Mammary microvascular endothelial cell (primary cell): ENCODE measurements around the gene DNASE1L3. TPM values are rescaled to one million over a fixed set of nuclear protein-coding genes. Genes with fewer than 3 reads are reported as not detected.

ENCODE experiments used
- total RNA-seq: library from RNA; depleted of rRNA; stranded (reverse); fragments of >200 nt; gene quantifications from 2 replicates; pipeline ENCODE4 v1.2.3, GENCODE V29; 2015

DNASE1L3 gene
- total RNA-seq, result 1.3 and 1.5 TPM in 2 replicates

GRCh38 chr3:58210761-58211460 lies at the start of gene DNASE1L3:
Gene DNASE1L3, minus strand, starts transcription at chr3:58210972. Its CDS starts 66 bp downstream, at chr3:58210906.

GRCh38 chr3:58237238-58237940 lies 26.6 kb upstream of the DNASE1L3 start, which contains the start of gene ABHD6:
Gene ABHD6, plus strand, starts transcription at chr3:58237792. Its CDS starts 18,795 bp downstream, at chr3:58256587.

Other genes with a start within 250 kb of the DNASE1L3 start
- 440 and 497 TPM in 2 replicates for gene FLNB, start 202.6 kb downstream of the DNASE1L3 start, total RNA-seq
- 8.7 and 9.8 TPM in 2 replicates for gene ABHD6, start 26.8 kb upstream of the DNASE1L3 start, total RNA-seq
- 12.3 and 16.4 TPM in 2 replicates for gene RPP14, start 95.3 kb upstream of the DNASE1L3 start, total RNA-seq
- gene HTD2, start 95.5 kb upstream of the DNASE1L3 start, total RNA-seq, result 3.3 and 6.2 TPM in 2 replicates
- 13.5 and 14.6 TPM in 2 replicates for gene PXK, start 121.9 kb upstream of the DNASE1L3 start, total RNA-seq
- gene PDHB, start 222.9 kb upstream of the DNASE1L3 start, total RNA-seq, result 81.0 and 82.1 TPM in 2 replicates